HG02938 (cell line): Measurements from ENCODE around the gene LYPD6B.
"Not testable (repeated sequence)": the region's sequence is repeated elsewhere in the genome, so short reads cannot be mapped to it uniquely, and the experiment has no call there.

Experiments
- ATAC-seq: cut with Tn5 transposase; IDR thresholded peaks from one replicate; pipeline ENCODE4 v1.9.1; 2021; ENCODE audit warnings: mild to moderate bottlenecking, moderate library complexity; ENCODE audit not compliant: unreplicated experiment

LYPD6B gene

DNA sequence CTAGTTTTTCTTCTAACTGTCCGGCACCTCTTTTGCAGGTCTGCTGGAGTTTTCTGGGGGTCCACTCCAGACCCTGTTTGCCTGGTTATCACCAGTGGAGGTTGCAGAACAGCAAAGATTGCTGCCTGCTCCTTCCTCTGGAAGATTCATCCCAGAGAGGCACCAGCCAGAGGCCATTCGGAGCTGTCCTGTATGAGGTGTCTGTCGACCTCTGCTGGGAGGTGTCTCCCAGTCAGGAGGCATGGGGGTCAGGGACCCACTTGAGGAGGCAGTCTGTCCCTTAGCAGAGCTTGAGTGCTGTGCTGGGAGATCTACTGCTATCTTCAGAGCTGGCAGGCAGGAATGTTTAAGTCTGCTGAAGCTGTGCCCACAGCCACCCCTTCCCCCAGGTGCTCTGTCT, 218.4 kb downstream of the LYPD6B start:
- not testable (repeated sequence) for ATAC-seq

DNA sequence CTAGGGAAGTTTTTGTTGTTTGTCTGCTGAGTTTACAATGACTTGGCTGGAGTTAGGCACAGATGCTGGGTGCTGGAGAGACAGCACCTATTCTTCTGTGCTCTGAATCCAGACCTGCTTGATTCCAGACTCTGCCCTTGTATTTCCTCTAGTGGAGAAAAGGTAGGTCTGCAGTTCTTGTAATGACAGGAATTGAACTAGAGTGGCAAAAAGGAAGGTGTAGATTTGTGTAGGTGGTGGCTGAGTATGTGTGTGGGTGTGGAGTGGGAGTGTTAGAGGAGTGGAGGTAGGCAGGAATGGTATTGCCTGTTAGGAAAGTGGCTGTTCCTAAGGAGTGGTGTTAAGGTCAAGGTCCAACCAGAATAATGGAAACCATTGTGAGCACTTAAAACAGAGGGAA, 220.0 kb downstream of the LYPD6B start:
- ATAC-seq, result no peak

DNA sequence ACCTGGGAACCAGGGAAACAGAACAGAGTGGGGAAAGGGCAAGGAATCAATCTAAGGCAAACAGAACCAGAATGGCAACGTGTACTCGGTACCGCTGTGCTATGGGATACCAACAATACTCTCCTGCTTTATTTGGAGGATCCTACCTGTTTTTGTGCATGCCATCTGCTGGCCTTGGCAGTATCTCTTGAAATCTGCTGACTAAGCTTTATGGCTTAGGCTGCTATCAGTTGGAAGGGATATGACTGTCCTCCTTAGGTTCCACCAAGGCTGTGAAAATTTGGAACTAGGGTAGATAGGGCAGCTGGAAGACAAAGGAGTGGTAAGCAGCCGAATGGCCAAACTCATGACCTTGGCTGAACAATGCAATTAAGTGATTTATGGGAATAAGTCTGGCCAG, 220.6 kb downstream of the LYPD6B start:
- ATAC-seq, result no peak

DNA sequence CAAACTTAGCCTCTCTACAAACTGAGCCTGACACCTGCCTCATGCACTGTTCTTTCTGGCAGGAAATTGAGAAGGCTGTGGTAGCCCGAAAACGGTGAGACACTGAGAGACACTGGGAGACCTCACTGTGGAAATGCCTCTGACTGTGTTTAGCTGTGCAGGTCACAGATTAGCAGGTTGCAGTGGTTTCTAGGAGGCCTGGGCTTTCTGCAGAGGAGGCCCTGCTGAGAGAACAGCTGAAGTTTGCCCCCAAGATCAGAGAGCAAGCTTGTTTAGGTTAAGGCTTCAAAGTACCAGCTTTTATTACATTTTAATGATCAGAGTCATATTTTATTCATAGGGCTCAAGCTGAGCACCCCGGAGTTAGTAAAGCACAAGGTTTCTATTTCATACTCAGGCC, 223.2 kb downstream of the LYPD6B start:
- ATAC-seq, result no peak
